Endothelial cell of umbilical vein (primary cell): ENCODE data around the gene FYB2. TPM values are rescaled to one million over a fixed set of nuclear protein-coding genes. Genes with fewer than 3 reads are reported as not detected.

Experiments used
- BruUV-seq: library from RNA; stranded (reverse); fragments of 400-500 nt; replicated peaks from 2 replicates; lab custom pipeline; 2021; lab: Mats Ljungman, UMichigan
- CTCF ChIA-PET: fragments of 300-600, 350-600 bp; sonication (Branson Sonifier 250); formaldehyde crosslinking; loops from one replicate; lab custom pipeline; 2021; ENCODE audit warnings: antibody characterized with exemption, inconsistent platforms; lab: Charles Lee
- POLR2A ChIA-PET: fragments of 300-600, 350-600 bp; sonication (Branson Sonifier 250); formaldehyde crosslinking; loops from one replicate; lab custom pipeline; 2021; ENCODE audit warnings: antibody characterized with exemption, inconsistent platforms; lab: Charles Lee
- DNase-seq: peaks from one replicate; pipeline ENCODE4 v3.0.0-alpha.2; 2011; ENCODE audit warnings: low read depth, low spot score
- FAIRE-seq: peaks from 2 replicates; lab custom pipeline; 2011; peaks lifted over from hg19 to GRCh38; lab: Jason Lieb, UNC
- H2AFZ ChIP-seq: 2 replicates; pipeline ENCODE4 v1.6.0; 2012; ENCODE audit warnings: low read depth, low read length, control low read depth, inconsistent platforms
- H3K27ac ChIP-seq: 2 replicates; pipeline ENCODE4 v1.5.1; 2011; ENCODE audit warnings: low read depth, mild to moderate bottlenecking, control low read depth, low read length, moderate library complexity; ENCODE audit not compliant: insufficient read depth
- H3K27me3 ChIP-seq, 2 experiments: 2 replicates each; pipeline versions ENCODE4 v1.6.0 to v1.6.1; 2011; ENCODE audit warnings: low read length in 2 of 2, mixed read lengths in 1 of 2; ENCODE audit not compliant: control insufficient read depth in 2 of 2, insufficient read depth in 2 of 2
- H3K36me3 ChIP-seq, 2 experiments: 2 replicates in 1 of 2; 3 replicates in 1 of 2; pipeline ENCODE4 v1.5.1; 2011; ENCODE audit warnings: low read length in 2 of 2, mild to moderate bottlenecking in 1 of 2, moderate library complexity in 1 of 2; ENCODE audit not compliant: control insufficient read depth in 2 of 2, insufficient read depth in 2 of 2; ENCODE audit errors: extremely low read depth in 1 of 2
- H3K4me1 ChIP-seq: 3 replicates; pipeline ENCODE4 v1.5.1; 2011; ENCODE audit warnings: mild to moderate bottlenecking, low read length; ENCODE audit not compliant: control insufficient read depth, insufficient read depth; ENCODE audit errors: extremely low read depth
- H3K4me2 ChIP-seq: 2 replicates; pipeline ENCODE4 v1.6.1; 2011; ENCODE audit warnings: low read length, control low read depth, mixed read lengths; ENCODE audit not compliant: insufficient read depth
- H3K4me3 ChIP-seq, 3 experiments: fragments of 200-600 bp in 1 of 3; sonication (generic), shearing (Covaris generic) in 1 of 3; replicated peaks in 1 of 3; 2 replicates each; pipeline ENCODE4 v1.5.1; 2011 to 2016; ENCODE audit warnings: control low read depth in 3 of 3, low read length in 3 of 3, mild to moderate bottlenecking in 2 of 3, inconsistent platforms in 1 of 3, low read depth in 1 of 3, moderate library complexity in 1 of 3; ENCODE audit not compliant: insufficient read depth in 1 of 3
- H3K79me2 ChIP-seq: 2 replicates; pipeline ENCODE4 v1.6.0; 2012; ENCODE audit warnings: low read length, inconsistent platforms; ENCODE audit not compliant: control insufficient read depth, insufficient read depth
- H3K9ac ChIP-seq: replicated peaks from 2 replicates; pipeline ENCODE3; 2011; ENCODE audit warnings: low read length, control low read depth; ENCODE audit not compliant: insufficient read depth; ENCODE audit errors: extremely low read depth
- H3K9me1 ChIP-seq: replicated peaks from 3 replicates; pipeline ENCODE4 v1.6.0; 2011; ENCODE audit warnings: mild to moderate bottlenecking, low read length; ENCODE audit not compliant: control insufficient read depth, insufficient read depth; ENCODE audit errors: extremely low read depth
- H3K9me3 ChIP-seq: replicated peaks from 2 replicates; pipeline ENCODE4 v1.5.1; 2012; ENCODE audit warnings: low read length, inconsistent platforms; ENCODE audit not compliant: control insufficient read depth, insufficient read depth
- H4K20me1 ChIP-seq: replicated peaks from 2 replicates; pipeline ENCODE3; 2011; ENCODE audit warnings: mild to moderate bottlenecking, low read length; ENCODE audit not compliant: control insufficient read depth, insufficient read depth; ENCODE audit errors: extremely low read depth
- EZH2 ChIP-seq: IDR thresholded peaks from 2 replicates; pipeline ENCODE4 v1.6.1; 2012; ENCODE audit warnings: borderline replicate concordance, low read depth, mild to moderate bottlenecking, moderate library complexity, low read length, inconsistent platforms; ENCODE audit not compliant: severe bottlenecking
- FOS ChIP-seq: IDR thresholded peaks from 2 replicates; pipeline ENCODE4 v1.6.1; 2011; ENCODE audit warnings: mild to moderate bottlenecking, low read length, moderate library complexity, borderline replicate concordance; ENCODE audit not compliant: insufficient read depth
- GATA2 ChIP-seq: IDR thresholded peaks from 2 replicates; pipeline ENCODE4 v1.7.0; 2011; ENCODE audit warnings: low read depth, mild to moderate bottlenecking, moderate library complexity, mixed read lengths, low read length; ENCODE audit not compliant: insufficient read length, insufficient read depth
- JUN ChIP-seq: IDR thresholded peaks from 2 replicates; pipeline ENCODE4 v1.6.1; 2011; ENCODE audit warnings: borderline replicate concordance, low read depth; ENCODE audit not compliant: insufficient read length, insufficient read depth
- MYC ChIP-seq: IDR thresholded peaks from one replicate; pipeline ENCODE4 v1.6.1; 2011; ENCODE audit warnings: mild to moderate bottlenecking, low read depth, low read length
- POLR2A ChIP-seq: IDR thresholded peaks from 2 replicates; pipeline ENCODE4 v1.6.1; 2012; ENCODE audit warnings: low read depth, mild to moderate bottlenecking, control low read depth, low read length
- POLR2AphosphoS5 ChIP-seq: IDR thresholded peaks from 2 replicates; pipeline ENCODE4 v1.6.1; 2012; ENCODE audit warnings: low read depth, mild to moderate bottlenecking, control low read depth, low read length, moderate library complexity; ENCODE audit not compliant: insufficient read depth
- dilution Hi-C: fragments of 300-500 bp; cut with MboI; formaldehyde crosslinking; loops from one replicate; pipeline ENCODE4 v1.15.0; 2019; ENCODE audit warnings: low sequenced_read_pairs; ENCODE audit not compliant: extremely low pct_ligation_motif_present
- intact Hi-C: fragments of 100-400 bp; cut with micrococcal nuclease; formaldehyde crosslinking; loops from one replicate; pipeline ENCODE4 v1.10.0; 2022
- polyA plus RNA-seq, 4 experiments: library from polyadenylated mRNA; depleted of rRNA in 3 of 4; stranded (reverse) in 3 of 4; unstranded in 1 of 4; fragments of >200 nt; gene quantifications; 2 replicates each; pipeline versions ENCODE4 v1.2.1 to v1.2.3, GENCODE V29; 2011 to 2012; ENCODE audit warnings: missing spikeins in 1 of 4
- total RNA-seq: library from RNA; stranded (reverse); gene quantifications from 2 replicates; pipeline ENCODE4 v1.2.3, GENCODE V29; 2021
- TF ChIP-seq, protein P1 (sequence below): IDR thresholded peaks from 2 replicates; pipeline ENCODE4 v1.6.1; 2011; ENCODE audit not compliant: insufficient read depth, insufficient read length
- TF ChIP-seq, protein P2 (sequence below), 2 donors: IDR thresholded peaks; 1 replicate in 1 of 2; 2 replicates in 1 of 2; pipeline ENCODE4 v1.5.1; 2011; ENCODE audit warnings: low read length in 2 of 2, mild to moderate bottlenecking in 2 of 2, moderate library complexity in 2 of 2, control low read depth in 1 of 2, inconsistent platforms in 1 of 2, low read depth in 1 of 2; ENCODE audit not compliant: insufficient read depth in 1 of 2; ENCODE audit errors: extremely low read depth in 1 of 2

The FYB2 gene
- total and polyA plus RNA-seq, 2 donors (not counting 3 experiments of a cell fraction or from before 2014, with no cell fraction given), result not detected

DNA sequence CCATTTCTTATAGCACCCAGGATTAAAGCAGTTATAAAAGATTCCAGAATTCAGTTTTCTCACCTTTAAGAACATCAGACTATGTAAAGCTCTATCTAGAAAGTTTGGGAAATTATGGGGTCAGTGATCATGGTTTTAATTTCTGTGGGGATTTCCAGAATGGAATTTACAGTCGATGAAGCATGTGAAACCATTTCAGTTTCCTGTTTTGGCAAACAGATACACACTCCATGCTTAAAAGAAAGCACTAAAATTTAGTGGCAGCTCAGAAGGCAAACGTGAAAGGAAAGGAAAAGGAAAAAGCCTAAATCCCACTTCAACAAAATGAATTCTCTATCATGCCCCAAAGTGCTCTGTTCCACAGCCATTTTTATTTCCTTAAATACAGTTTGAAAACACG is 60.4 kb downstream of the FYB2 start:
- H2AFZ ChIP-seq, result no peak overlapping the region
- DNase-seq (no peak), FAIRE-seq (no peak)
- no peak overlapping the region for H3K4me2 ChIP-seq
- ChIA-PET CTCF (no interaction called here), POLR2A (no interaction called here)
- H3K4me3 ChIP-seq, result no peak overlapping the region
- H3K79me2 ChIP-seq, result no peaks in the 10 kb centered on the region
- TF ChIP-seq JUN, result no peak
- no peak for TF ChIP-seq FOS
- TF ChIP-seq MYC, result no peak
- TF ChIP-seq EZH2, result no peak
- no peak for TF ChIP-seq POLR2AphosphoS5
- TF ChIP-seq GATA2, result no peak
- TF ChIP-seq, protein P1, sequence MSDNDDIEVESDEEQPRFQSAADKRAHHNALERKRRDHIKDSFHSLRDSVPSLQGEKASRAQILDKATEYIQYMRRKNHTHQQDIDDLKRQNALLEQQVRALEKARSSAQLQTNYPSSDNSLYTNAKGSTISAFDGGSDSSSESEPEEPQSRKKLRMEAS, result no peak
- no peak for TF ChIP-seq POLR2A
- TF ChIP-seq, protein P2, sequence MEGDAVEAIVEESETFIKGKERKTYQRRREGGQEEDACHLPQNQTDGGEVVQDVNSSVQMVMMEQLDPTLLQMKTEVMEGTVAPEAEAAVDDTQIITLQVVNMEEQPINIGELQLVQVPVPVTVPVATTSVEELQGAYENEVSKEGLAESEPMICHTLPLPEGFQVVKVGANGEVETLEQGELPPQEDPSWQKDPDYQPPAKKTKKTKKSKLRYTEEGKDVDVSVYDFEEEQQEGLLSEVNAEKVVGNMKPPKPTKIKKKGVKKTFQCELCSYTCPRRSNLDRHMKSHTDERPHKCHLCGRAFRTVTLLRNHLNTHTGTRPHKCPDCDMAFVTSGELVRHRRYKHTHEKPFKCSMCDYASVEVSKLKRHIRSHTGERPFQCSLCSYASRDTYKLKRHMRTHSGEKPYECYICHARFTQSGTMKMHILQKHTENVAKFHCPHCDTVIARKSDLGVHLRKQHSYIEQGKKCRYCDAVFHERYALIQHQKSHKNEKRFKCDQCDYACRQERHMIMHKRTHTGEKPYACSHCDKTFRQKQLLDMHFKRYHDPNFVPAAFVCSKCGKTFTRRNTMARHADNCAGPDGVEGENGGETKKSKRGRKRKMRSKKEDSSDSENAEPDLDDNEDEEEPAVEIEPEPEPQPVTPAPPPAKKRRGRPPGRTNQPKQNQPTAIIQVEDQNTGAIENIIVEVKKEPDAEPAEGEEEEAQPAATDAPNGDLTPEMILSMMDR (IDR thresholded peaks at IDR 0.05; ENCODE audit: extremely low read depth in 1 of 2, insufficient read depth in 1 of 2, low read depth in 1 of 2, low read length in 2 of 2), result no peak
- H3K36me3 ChIP-seq, result no peaks in the 10 kb centered on the region
- H3K9me3 ChIP-seq, result no peaks in the 10 kb centered on the region
- no peaks in the 10 kb centered on the region for H4K20me1 ChIP-seq
- intact Hi-C loops, result no loop called here
- H3K4me1 ChIP-seq, result no peaks in the 10 kb centered on the region
- no peak overlapping the region for H3K9ac ChIP-seq
- H3K27ac ChIP-seq, result no peak overlapping the region
- H3K9me1 ChIP-seq, result no peaks in the 10 kb centered on the region
- BruUV-seq, result no TSS peak
- dilution Hi-C loops, result no loop called here
- no peaks in the 10 kb centered on the region for H3K27me3 ChIP-seq
